Epithelial cell of proximal tubule (primary cell): ENCODE data around the gene KRT72. TPM values are rescaled to one million over a fixed set of nuclear protein-coding genes. Genes with fewer than 3 reads are reported as not detected.

Source experiments
- DNase-seq: peaks from one replicate; pipeline ENCODE4 v3.0.0-alpha.2; 2011; ENCODE audit warnings: low read depth
- H3K4me3 ChIP-seq: 2 replicates; pipeline ENCODE4 v1.5.1; 2011; ENCODE audit warnings: low read depth, mild to moderate bottlenecking, low read length
- total RNA-seq: library from RNA; depleted of rRNA; stranded (reverse); fragments of >200 nt; gene quantifications from 2 replicates; pipeline ENCODE4 v1.2.3, GENCODE V29; 2015
- TF ChIP-seq, protein P1 (sequence below): conservative IDR thresholded peaks from 2 replicates; pipeline ENCODE4 v1.5.1; 2012; ENCODE audit warnings: low read depth, mild to moderate bottlenecking, low read length

KRT72 gene
- total RNA-seq, 1 donor from 2014 or later: not detected

GRCh38 chr12:52614381-52615207 lies 13.3 kb upstream of the KRT72 start:
- H3K4me3 ChIP-seq: no peak overlapping the region
- TF ChIP-seq, protein P1, sequence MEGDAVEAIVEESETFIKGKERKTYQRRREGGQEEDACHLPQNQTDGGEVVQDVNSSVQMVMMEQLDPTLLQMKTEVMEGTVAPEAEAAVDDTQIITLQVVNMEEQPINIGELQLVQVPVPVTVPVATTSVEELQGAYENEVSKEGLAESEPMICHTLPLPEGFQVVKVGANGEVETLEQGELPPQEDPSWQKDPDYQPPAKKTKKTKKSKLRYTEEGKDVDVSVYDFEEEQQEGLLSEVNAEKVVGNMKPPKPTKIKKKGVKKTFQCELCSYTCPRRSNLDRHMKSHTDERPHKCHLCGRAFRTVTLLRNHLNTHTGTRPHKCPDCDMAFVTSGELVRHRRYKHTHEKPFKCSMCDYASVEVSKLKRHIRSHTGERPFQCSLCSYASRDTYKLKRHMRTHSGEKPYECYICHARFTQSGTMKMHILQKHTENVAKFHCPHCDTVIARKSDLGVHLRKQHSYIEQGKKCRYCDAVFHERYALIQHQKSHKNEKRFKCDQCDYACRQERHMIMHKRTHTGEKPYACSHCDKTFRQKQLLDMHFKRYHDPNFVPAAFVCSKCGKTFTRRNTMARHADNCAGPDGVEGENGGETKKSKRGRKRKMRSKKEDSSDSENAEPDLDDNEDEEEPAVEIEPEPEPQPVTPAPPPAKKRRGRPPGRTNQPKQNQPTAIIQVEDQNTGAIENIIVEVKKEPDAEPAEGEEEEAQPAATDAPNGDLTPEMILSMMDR: no peak
- no peak for DNase-seq

GRCh38 chr12:52613384-52614030 lies 12.2 kb upstream of the KRT72 start:
- DNase-seq: no peak
- TF ChIP-seq, protein P1: no peak
- H3K4me3 ChIP-seq: no peak overlapping the region

DNA sequence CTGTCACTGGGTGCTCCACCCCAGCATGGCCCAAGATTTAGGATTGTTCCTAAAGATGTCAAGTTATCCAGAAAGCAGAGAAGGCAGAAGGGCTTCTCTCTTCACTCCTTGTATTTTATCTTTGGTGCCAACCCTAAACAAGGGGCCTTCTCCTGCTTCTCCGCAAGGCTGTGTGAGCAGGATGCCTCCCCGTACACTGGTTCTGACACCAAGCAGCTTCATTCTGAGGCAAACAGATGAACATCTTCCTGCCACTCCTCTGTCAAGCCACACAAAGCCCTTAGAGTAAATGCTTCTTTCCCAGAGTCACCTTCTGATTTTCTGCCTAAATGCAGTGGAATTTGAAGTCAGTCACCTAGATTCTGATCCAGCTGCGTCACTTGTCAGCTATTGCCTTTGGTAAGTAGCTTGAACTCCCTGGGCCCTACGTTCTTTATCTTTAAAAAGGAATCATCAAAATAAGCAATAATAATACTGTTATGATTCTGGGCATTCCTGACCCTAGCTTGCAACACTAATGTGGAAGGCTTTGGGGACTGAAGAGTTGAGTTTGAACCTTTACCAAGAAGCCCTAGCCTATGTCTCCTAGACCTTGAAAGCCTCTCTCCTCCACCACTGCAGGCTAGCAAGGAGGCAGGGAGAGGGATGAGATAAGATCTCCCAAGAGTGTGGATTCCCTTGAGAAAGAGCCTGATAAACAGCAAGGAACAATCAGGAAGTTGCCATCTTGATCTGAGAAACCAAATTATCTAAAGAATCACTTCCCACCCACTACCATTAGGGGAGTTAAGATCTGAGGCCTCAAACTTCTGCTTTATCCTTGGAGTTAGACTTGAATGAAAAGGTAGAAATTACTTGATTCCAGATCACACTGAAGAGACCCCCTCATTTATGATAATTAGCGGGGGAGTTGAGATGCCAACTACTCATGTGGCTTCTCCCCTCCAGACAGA lies 11.4 kb upstream of the KRT72 start:
- H3K4me3 ChIP-seq: no peak overlapping the region
- TF ChIP-seq, protein P1: no peak
- DNase-seq: no peak

- TF ChIP-seq, protein P1: no peak
These were observed 9.8 kb upstream of the KRT72 start for GRCh38 chr12:52611080-52611468.

GRCh38 chr12:52608826-52609630 lies 7.8 kb upstream of the KRT72 start:
- DNase-seq: no peak
- TF ChIP-seq, protein P1: no peak
- no peak overlapping the region for H3K4me3 ChIP-seq

More at GRCh38 chr12:52611080-52611468, 9.8 kb upstream of the KRT72 start:
- no peak overlapping the region for H3K4me3 ChIP-seq
- no peak for DNase-seq

GRCh38 chr12:52608161-52608560 lies 6.9 kb upstream of the KRT72 start:
- H3K4me3 ChIP-seq: no peak overlapping the region
- no peak for DNase-seq
- TF ChIP-seq, protein P1: no peak
